NB4 (cell line): ENCODE measurements around the gene HYAL1.

Source experiments
- POLR2A ChIP-seq: IDR thresholded peaks from 2 replicates; pipeline ENCODE4 v1.6.1; 2011; ENCODE audit warnings: mild to moderate bottlenecking; ENCODE audit not compliant: insufficient read length; ENCODE audit errors: extremely low read depth
- TF ChIP-seq, protein P1 (sequence below): IDR thresholded peaks from one replicate; pipeline ENCODE4 v1.5.1; 2012; ENCODE audit warnings: low read depth, low read length

DNA sequence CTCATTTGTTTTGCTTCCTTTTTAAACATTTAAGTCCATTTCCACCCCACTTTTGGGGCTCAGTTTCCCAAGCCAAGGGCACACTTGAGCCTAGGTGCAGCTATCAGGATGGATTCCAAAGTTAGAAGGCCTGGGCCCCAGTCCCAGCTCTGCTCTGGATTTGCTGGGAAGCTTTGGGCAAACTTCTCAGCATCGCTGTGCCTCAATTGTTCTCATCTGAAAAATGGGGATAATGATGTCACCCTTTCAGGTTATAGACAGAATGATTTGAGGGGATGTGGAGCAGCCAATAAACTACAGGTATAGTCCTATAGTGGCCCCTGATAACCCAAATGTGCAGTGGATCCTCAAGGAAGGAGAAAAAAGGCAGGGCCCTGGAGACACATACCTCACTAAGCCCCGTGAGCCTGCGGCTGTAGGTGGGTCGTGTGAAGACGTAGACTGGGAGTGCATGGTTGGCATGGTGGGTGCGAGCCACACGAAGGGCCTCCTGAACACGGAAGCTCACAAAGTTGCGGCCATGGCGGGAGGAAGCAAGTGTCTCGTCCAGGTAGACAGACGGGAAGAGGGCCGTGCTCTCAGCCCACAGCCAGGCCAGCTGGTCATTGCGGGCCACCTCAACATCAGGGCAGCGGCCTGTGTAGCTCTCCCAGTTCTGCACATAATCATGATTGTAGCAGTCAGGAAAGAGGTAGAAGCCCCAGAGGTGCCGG is 16.0 kb upstream of the HYAL1 start:
- no peak for TF ChIP-seq POLR2A
- TF ChIP-seq, protein P1, sequence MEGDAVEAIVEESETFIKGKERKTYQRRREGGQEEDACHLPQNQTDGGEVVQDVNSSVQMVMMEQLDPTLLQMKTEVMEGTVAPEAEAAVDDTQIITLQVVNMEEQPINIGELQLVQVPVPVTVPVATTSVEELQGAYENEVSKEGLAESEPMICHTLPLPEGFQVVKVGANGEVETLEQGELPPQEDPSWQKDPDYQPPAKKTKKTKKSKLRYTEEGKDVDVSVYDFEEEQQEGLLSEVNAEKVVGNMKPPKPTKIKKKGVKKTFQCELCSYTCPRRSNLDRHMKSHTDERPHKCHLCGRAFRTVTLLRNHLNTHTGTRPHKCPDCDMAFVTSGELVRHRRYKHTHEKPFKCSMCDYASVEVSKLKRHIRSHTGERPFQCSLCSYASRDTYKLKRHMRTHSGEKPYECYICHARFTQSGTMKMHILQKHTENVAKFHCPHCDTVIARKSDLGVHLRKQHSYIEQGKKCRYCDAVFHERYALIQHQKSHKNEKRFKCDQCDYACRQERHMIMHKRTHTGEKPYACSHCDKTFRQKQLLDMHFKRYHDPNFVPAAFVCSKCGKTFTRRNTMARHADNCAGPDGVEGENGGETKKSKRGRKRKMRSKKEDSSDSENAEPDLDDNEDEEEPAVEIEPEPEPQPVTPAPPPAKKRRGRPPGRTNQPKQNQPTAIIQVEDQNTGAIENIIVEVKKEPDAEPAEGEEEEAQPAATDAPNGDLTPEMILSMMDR = no peak
